Activated naive CD4-positive, alpha-beta T cell treated with anti-CD3 and anti-CD28 coated beads, Interleukin-2, amount 50 U/mL, for 24 hours (primary cell): ENCODE data around the gene SYTL3.
"Not testable (repeated sequence)": the region's sequence is repeated elsewhere in the genome, so short reads cannot be mapped to it uniquely, and the experiment has no call there.

ENCODE experiments used
- H3K27ac Mint-ChIP-seq: one replicate; pipeline ENCODE4 v1.8.0; 2021; ENCODE audit warnings: mild to moderate bottlenecking, mixed read lengths
- H3K27me3 Mint-ChIP-seq: one replicate; pipeline ENCODE4 v1.8.0; 2021; ENCODE audit warnings: mixed read lengths
- H3K36me3 Mint-ChIP-seq: one replicate; pipeline ENCODE4 v1.8.0; 2021; ENCODE audit warnings: mixed read lengths
- H3K4me1 Mint-ChIP-seq: one replicate; pipeline ENCODE4 v1.8.0; 2021; ENCODE audit warnings: mixed read lengths
- H3K4me3 Mint-ChIP-seq: one replicate; pipeline ENCODE4 v1.8.0; 2021; ENCODE audit warnings: mild to moderate bottlenecking, mixed read lengths
- H3K9me3 Mint-ChIP-seq: one replicate; pipeline ENCODE4 v1.8.0; 2021; ENCODE audit warnings: mixed read lengths

The SYTL3 gene

DNA sequence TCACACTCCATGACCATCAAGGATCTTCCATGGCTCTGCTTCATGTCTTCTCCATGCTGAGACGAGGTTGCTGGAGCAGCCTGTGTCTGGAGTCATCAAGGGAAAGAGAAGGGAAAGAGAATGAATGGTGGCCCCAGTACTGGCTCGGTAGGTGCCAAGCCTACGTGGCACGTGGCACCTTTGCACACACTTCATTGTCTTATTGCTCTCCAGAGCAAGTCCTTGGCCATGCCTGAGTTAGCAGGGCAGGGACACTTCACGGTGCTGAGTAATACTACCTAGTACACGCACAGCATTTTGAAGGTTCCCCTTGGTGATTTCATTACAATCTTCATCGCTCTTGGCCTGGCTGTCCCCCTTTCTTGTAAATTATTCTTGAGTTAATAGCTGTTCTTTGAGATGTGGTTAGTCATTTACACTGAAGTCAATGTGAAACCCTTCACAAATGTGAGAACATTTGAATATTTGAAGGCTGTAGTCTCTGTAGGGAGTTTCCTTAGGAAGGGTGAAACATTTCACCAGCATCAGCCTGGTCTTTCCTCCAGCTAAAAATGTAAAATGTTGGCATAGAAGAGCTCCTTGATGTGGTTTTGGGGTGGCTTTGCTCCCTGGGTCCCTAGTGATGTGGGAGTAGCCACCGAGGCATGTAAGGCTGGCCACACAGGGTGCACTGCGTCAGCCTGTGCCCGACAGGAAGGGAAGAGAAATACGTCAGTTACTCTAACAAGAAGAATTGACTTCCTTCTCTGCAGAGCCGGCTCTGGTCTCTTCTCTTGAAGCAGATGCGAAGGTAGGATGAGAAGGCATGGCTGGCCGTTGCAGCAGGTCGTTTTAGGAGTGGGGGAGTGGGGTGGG is at the start of gene SYTL3:
SYTL3 (plus strand) TSS at position 766 of the 855 bp plus-strand sequence. CDS start 13,215 bp downstream, outside the sequence.
- H3K9me3 Mint-ChIP-seq: no peaks in the 10 kb centered on the region

DNA sequence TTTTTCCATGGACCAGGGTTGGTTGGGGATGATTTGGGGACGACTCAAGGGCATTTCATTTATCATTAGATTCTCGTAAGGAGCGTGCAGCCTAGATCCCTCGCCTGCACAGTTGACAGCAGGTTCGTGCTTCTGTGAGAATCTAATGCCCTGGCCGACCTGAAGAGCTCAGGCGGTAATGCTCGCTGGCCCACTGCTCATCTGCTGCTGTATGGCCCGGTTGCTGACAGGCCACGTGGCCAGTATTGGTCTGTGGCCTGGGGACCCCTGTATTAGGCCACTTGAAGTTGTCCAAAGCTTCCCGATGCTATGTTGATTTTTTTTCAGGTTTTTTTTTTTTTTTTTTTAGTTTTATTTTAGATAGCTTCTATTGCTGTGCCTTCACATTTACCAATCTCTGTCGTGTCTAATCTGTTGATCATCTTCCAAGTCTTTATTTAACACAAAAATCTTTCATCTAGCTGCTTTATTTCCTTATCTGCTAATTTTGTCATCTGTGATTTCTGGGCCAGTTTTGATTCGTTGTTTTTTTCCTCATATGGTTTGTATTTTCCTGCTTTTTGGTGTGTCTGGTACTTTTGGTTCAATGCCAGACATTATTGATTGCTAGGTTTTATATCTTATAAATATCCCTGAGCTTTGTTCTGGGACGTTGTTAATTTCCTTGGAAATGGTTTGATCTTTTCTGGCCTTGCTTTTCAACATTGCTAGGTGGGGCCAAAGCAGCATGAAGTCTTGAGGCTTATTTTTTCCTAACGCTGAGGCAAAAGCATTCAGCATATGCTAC is 46.4 kb upstream of the SYTL3 start:
- no peak overlapping the region for H3K27ac Mint-ChIP-seq
- no peak overlapping the region for H3K4me3 Mint-ChIP-seq
- peaks cover 9% of the 10 kb centered on the region for H3K36me3 Mint-ChIP-seq
- H3K27me3 Mint-ChIP-seq: no peaks in the 10 kb centered on the region
- no peaks in the 10 kb centered on the region for H3K9me3 Mint-ChIP-seq
- H3K4me1 Mint-ChIP-seq: peaks cover 15% of the 10 kb centered on the region

More for the DNA sequence above, at the start of gene SYTL3:
- Mint-ChIP-seq H3K4me1 (peaks cover 76% of the 10 kb centered on the region), H3K4me3 (peak within 1 kb of the TSS; percentile 80), H3K36me3 (no peaks in the 10 kb centered on the region), H3K27ac (peak within 1 kb of the TSS; percentile 97), H3K27me3 (no peaks in the 10 kb centered on the region)

- no peaks in the 10 kb centered on the region for H3K27me3 Mint-ChIP-seq
- H3K4me3 Mint-ChIP-seq: no peak overlapping the region
- peaks cover 12% of the 10 kb centered on the region for H3K36me3 Mint-ChIP-seq
- no peak overlapping the region for H3K27ac Mint-ChIP-seq
- H3K4me1 Mint-ChIP-seq: peaks cover 15% of the 10 kb centered on the region
- H3K9me3 Mint-ChIP-seq: no peaks in the 10 kb centered on the region
These were observed 45.8 kb upstream of the SYTL3 start for GRCh38 chr6:158604048-158604406.

GRCh38 chr6:158605266-158605878 is 44.5 kb upstream of the SYTL3 start:
- Mint-ChIP-seq H3K27ac (peak overlapping the region; percentile 30), H3K4me3 (no peak overlapping the region), H3K9me3 (no peaks in the 10 kb centered on the region), H3K4me1 (peaks cover 15% of the 10 kb centered on the region), H3K27me3 (no peaks in the 10 kb centered on the region), H3K36me3 (peaks cover 12% of the 10 kb centered on the region)

DNA sequence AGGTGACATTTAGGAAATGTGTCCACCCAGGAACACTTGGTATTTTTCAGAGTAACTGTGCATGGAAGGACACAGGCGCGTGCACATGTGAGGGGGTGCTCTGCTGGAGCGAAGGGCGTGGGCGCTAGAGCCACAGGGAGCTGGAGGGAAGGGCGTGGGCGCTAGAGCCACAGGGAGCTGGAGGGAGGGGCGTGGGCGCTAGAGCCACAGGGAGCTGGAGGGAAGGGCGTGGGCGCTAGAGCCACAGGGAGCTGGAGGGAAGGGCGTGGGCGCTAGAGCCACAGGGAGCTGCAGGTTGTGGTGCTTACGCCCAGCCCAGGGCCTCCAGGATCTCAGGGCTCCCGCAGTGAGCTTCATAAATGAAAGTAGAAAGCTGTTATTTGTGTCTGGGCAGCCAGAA is 43.8 kb upstream of the SYTL3 start:
- peaks cover 12% of the 10 kb centered on the region for H3K36me3 Mint-ChIP-seq
- not testable (repeated sequence) for H3K27me3 Mint-ChIP-seq, H3K9me3 Mint-ChIP-seq, H3K27ac Mint-ChIP-seq, H3K4me3 Mint-ChIP-seq
- peaks cover 15% of the 10 kb centered on the region for H3K4me1 Mint-ChIP-seq

DNA sequence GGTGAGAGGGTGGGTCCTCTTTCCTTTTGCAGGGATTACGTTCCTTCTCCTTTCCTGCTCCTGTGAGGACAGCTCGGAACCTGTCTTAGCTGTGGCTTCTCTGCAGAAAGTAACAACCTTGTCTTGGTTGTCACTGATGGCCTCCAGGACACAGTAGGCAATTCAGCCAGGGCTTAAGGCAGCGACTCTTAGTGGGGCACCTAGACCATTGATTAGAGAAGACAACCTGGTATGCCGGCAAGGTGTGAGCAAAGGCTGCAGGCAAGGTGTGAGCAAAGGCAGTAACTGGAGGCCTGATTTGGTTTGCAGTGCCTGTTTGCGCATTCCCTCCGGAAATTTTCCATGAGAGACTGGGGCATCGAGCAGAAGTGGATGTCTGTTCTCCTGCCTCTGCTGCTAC is 42.9 kb upstream of the SYTL3 start:
- Mint-ChIP-seq H3K36me3 (peaks cover 16% of the 10 kb centered on the region), H3K9me3 (no peaks in the 10 kb centered on the region), H3K27me3 (no peaks in the 10 kb centered on the region), H3K27ac (no peak overlapping the region), H3K4me3 (no peak overlapping the region), H3K4me1 (peaks cover 15% of the 10 kb centered on the region)

DNA sequence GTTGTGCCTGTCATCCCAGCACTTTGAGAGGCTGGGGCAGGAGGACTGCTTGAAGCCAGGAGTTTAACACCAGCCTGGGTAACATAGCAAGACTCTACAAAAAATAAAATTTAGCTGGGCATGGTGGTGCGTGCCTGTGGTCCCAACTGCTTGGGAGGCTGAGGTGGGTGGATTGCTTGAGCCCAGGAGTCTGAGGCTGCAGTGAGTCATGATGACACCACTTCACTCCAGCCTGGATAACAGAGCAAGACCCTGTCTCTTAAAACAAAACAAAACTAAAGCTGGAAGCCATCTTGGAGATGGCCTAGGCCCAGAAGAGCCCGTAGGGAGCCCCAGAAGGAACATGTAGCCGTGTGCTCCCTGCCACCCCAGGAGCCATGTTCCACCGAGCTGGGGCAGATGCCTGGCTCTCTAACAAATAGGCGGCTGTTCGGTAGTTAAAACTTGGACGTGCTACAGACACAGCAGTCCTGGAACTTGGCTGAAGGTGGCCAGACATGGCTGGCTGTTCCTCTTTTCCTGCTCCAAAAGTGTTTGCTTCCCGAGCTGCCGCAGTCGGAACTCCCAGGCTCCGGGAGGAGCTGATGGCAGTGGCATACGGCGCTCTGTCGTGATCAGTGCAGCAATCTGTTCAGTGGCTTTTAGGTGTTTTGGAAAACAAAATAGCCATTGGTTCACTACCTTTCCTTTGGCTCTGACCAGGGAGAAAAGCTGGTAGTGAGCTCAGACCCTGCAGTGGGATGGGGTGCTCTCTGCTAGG is 42.3 kb upstream of the SYTL3 start:
- Mint-ChIP-seq H3K27me3 (no peaks in the 10 kb centered on the region), H3K9me3 (no peaks in the 10 kb centered on the region), H3K36me3 (peaks cover 19% of the 10 kb centered on the region), H3K4me3 (no peak overlapping the region), H3K4me1 (peaks cover 15% of the 10 kb centered on the region), H3K27ac (no peak overlapping the region)

DNA sequence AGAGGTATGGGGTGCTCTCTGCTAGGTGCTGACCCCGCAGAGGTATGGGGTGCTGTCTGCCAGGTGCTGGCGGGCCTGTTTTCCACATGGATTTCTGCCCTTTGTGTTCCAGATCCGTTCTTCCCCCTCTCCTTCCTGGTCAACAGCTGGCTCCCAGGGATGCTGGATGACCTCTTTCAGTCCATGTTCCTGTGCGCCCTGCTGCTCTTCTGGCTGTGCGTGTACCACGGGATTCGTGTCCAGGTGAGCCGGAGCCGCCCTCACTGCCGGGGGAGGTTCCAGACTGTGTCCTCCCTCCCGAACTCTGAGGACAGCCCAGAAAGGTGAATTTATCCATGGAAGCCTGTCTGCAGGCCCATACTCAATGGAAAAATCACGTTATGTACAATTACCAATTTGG is 41.6 kb upstream of the SYTL3 start:
- Mint-ChIP-seq H3K36me3 (peaks cover 19% of the 10 kb centered on the region), H3K27ac (no peak overlapping the region), H3K9me3 (no peaks in the 10 kb centered on the region), H3K27me3 (no peaks in the 10 kb centered on the region), H3K4me3 (no peak overlapping the region), H3K4me1 (peaks cover 11% of the 10 kb centered on the region)

- H3K27me3 Mint-ChIP-seq: no peaks in the 10 kb centered on the region
- H3K9me3 Mint-ChIP-seq: no peaks in the 10 kb centered on the region
- H3K27ac Mint-ChIP-seq: no peak overlapping the region
- H3K4me1 Mint-ChIP-seq: peaks cover 3% of the 10 kb centered on the region
- H3K4me3 Mint-ChIP-seq: no peak overlapping the region
- H3K36me3 Mint-ChIP-seq: peaks cover 21% of the 10 kb centered on the region
These were observed 40.2 kb upstream of the SYTL3 start for GRCh38 chr6:158609455-158610155.

DNA sequence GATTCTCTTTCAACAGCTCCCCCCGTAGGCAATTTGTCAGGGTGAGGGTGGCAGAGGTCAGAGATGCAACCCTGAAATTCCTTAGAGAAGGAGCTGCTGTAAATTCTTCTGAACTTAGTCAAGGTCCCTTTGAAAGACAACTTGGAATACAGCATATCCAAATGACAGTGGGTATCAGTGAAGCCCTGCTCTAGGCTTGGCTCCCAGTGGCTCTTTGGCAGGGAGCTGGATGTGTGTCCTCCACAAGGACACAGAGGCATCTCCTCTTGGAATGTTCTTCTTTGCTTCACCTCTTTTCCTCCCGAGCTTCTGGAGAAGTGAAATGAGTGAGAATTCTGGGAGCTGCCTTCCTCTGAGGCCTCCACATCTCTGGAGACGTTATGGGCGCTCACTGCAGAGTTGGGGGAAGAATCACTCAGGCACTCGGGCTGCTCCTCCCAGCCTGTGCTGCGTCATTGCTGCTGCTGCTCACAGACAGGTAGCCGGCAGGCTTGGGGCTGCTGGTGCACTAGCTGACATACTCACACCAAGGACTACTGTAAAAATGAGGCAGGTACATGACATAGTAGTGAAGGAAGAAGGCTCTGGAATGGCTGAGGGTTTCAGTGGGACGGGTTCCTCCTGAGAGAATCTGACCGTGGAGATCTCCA is 39.4 kb upstream of the SYTL3 start:
- H3K27me3 Mint-ChIP-seq: no peaks in the 10 kb centered on the region
- peaks cover 1% of the 10 kb centered on the region for H3K4me1 Mint-ChIP-seq
- no peak overlapping the region for H3K4me3 Mint-ChIP-seq
- no peak overlapping the region for H3K27ac Mint-ChIP-seq
- no peaks in the 10 kb centered on the region for H3K9me3 Mint-ChIP-seq
- H3K36me3 Mint-ChIP-seq: peaks cover 26% of the 10 kb centered on the region

DNA sequence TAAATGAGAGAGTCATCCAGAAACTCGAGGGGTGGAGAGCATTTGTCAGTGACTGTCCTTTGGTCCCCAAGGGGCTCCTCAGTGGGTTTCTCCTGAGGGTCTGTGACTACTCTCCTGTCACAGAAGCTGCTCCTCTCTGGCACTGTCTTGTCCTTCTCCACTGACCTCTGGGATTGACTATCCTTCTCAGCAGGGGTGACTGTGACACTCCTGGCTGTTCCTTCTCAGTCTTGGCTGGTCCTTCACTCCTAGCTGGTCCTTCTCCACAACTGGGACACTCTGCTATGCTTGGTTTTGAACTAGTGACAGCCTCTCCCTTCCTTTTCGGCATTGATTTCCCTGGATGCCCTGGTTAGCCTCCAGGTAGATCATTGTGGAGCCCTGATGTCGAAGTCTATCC is 38.8 kb upstream of the SYTL3 start:
- Mint-ChIP-seq H3K4me3 (no peak overlapping the region), H3K27me3 (no peaks in the 10 kb centered on the region), H3K36me3 (peaks cover 26% of the 10 kb centered on the region), H3K27ac (no peak overlapping the region), H3K4me1 (peaks cover under 1% of the 10 kb centered on the region), H3K9me3 (no peaks in the 10 kb centered on the region)

- peaks cover 27% of the 10 kb centered on the region for H3K36me3 Mint-ChIP-seq
- no peaks in the 10 kb centered on the region for H3K9me3 Mint-ChIP-seq
- H3K4me3 Mint-ChIP-seq: no peak overlapping the region
- no peaks in the 10 kb centered on the region for H3K27me3 Mint-ChIP-seq
- H3K4me1 Mint-ChIP-seq: peaks cover 3% of the 10 kb centered on the region
- H3K27ac Mint-ChIP-seq: no peak overlapping the region
These were observed 38.1 kb upstream of the SYTL3 start for GRCh38 chr6:158611541-158612370.

DNA sequence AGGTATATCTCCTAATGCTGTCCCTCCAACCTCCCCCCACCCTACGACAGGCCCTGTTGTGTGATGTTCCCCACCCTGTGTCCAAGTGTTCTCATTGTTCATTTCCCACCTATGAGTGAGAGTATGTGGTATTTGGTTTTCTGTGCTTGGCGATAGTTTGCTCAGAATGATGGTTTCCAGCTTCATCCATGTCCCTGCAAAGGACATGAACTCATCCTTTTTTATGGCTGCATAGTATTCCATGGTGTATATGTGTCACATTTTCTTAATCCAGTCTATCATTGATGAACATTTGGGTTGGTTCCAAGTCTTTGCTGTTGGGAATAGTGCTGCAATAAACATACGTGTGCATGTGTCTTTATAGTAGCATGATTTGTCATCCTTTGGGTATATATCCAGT is 35.2 kb upstream of the SYTL3 start:
- H3K4me3 Mint-ChIP-seq, H3K27me3 Mint-ChIP-seq, H3K9me3 Mint-ChIP-seq, H3K27ac Mint-ChIP-seq: not testable (repeated sequence)
- peaks cover 13% of the 10 kb centered on the region for H3K4me1 Mint-ChIP-seq
- H3K36me3 Mint-ChIP-seq: peaks cover 35% of the 10 kb centered on the region

DNA sequence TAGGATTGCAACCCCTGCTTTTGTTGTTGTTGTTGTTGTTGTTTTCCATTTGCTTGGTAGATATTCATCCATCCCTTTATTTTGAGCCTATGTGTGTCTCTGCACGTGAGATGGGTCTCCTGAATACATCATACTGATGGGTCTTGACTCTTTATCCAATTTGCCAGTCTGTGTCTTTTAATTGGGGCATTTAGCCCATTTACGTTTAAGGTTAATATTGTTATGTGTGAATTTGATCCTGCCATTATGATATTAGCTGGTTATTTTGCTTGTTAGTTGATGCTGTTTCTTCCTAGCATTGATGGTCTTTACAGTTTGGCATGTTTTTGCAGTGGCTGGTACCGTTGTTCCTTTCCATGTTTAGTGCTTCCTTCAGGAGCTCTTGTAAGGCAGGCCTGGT is 31.6 kb upstream of the SYTL3 start:
- not testable (repeated sequence) for H3K27me3 Mint-ChIP-seq, H3K27ac Mint-ChIP-seq, H3K9me3 Mint-ChIP-seq, H3K4me3 Mint-ChIP-seq
- peaks cover 17% of the 10 kb centered on the region for H3K4me1 Mint-ChIP-seq
- peaks cover 28% of the 10 kb centered on the region for H3K36me3 Mint-ChIP-seq
